Neural progenitor cell (in vitro differentiated cells): ENCODE results near the gene KMT2E. TPM values are rescaled to one million over a fixed set of nuclear protein-coding genes. Genes with fewer than 3 reads are reported as not detected.

Experiments used
- DNase-seq: peaks from one replicate; pipeline ENCODE4 v3.0.0-alpha.2; 2016; ENCODE audit warnings: low spot score
- H2AFZ ChIP-seq: fragments of 200-600 bp; sonication (generic); replicated peaks from 2 replicates; pipeline ENCODE4 v1.6.1; 2016; ENCODE audit warnings: antibody characterized with exemption
- H3F3A ChIP-seq: fragments of 200-600 bp; sonication (generic); 2 replicates; pipeline ENCODE4 v1.6.1; 2016; ENCODE audit warnings: antibody characterized with exemption, low read depth
- H3K27ac ChIP-seq: fragments of 200-600 bp; sonication (generic); 2 replicates; pipeline ENCODE4 v1.5.1; 2016; ENCODE audit warnings: mild to moderate bottlenecking
- H3K27me3 ChIP-seq: fragments of 200-600 bp; sonication (generic); 2 replicates; pipeline ENCODE4 v1.6.1; 2016; ENCODE audit warnings: mild to moderate bottlenecking, moderate library complexity
- H3K36me3 ChIP-seq: fragments of 200-600 bp; sonication (generic); 2 replicates; pipeline ENCODE4 v1.5.1; 2016
- H3K4me1 ChIP-seq: fragments of 200-600 bp; sonication (generic); 2 replicates; pipeline ENCODE4 v1.6.1; 2016; ENCODE audit warnings: mixed run types
- H3K4me2 ChIP-seq: fragments of 200-600 bp; sonication (generic); 2 replicates; pipeline ENCODE4 v1.6.1; 2016
- H3K4me3 ChIP-seq: fragments of 200-600 bp; sonication (generic); 2 replicates; pipeline ENCODE4 v1.5.1; 2016
- H3K79me2 ChIP-seq: fragments of 200-600 bp; sonication (generic); 2 replicates; pipeline ENCODE4 v1.6.1; 2016; ENCODE audit warnings: low read depth
- H3K9ac ChIP-seq: fragments of 200-600 bp; sonication (generic); 2 replicates; pipeline ENCODE4 v1.6.1; 2016
- H3K9me3 ChIP-seq: fragments of 200-600 bp; sonication (generic); 2 replicates; pipeline ENCODE4 v1.5.1; 2016; ENCODE audit warnings: low read depth
- H4K20me1 ChIP-seq: fragments of 200-600 bp; sonication (generic); 2 replicates; pipeline ENCODE4 v1.6.1; 2016; ENCODE audit warnings: low read depth
- H3K27ac Mint-ChIP-seq: 3 replicates; pipeline ENCODE4 v1.8.0; 2021; ENCODE audit warnings: mixed read lengths
- H3K27me3 Mint-ChIP-seq: 2 replicates; pipeline ENCODE4 v1.8.0; 2022; ENCODE audit warnings: low read depth, mild to moderate bottlenecking, inconsistent platforms, moderate library complexity, mixed read lengths; ENCODE audit not compliant: insufficient read depth
- H3K36me3 Mint-ChIP-seq: 3 replicates; pipeline ENCODE4 v1.8.0; 2021; ENCODE audit warnings: mixed read lengths
- H3K4me1 Mint-ChIP-seq: 3 replicates; pipeline ENCODE4 v1.8.0; 2021; ENCODE audit warnings: mixed read lengths
- H3K4me3 Mint-ChIP-seq: 3 replicates; pipeline ENCODE4 v1.8.0; 2021; ENCODE audit warnings: mild to moderate bottlenecking, moderate library complexity, mixed read lengths
- H3K9me3 Mint-ChIP-seq: 3 replicates; pipeline ENCODE4 v1.8.0; 2020; ENCODE audit warnings: mixed read lengths
- EZH2 ChIP-seq: fragments of 200-600 bp; sonication (generic); IDR thresholded peaks from 2 replicates; pipeline ENCODE4 v1.6.1; 2017; ENCODE audit warnings: antibody characterized with exemption, mild to moderate bottlenecking, moderate library complexity
- EZH2phosphoT487 ChIP-seq: fragments of 200-600 bp; sonication (generic); IDR thresholded peaks from 2 replicates; pipeline ENCODE4 v1.6.1; 2017; ENCODE audit warnings: antibody characterized with exemption
- total RNA-seq: library from RNA; depleted of rRNA; stranded (reverse); fragments of >200 nt; gene quantifications from 2 replicates; pipeline ENCODE4 v1.2.3, GENCODE V29; 2015; ENCODE audit warnings: low replicate concordance
- TF ChIP-seq, protein P1 (sequence below): fragments of 200-600 bp; sonication (generic); IDR thresholded peaks from 2 replicates; pipeline ENCODE4 v1.5.1; 2017; ENCODE audit warnings: antibody characterized with exemption, mild to moderate bottlenecking

Gene KMT2E
- total RNA-seq, 1 donor from 2014 or later: 124 TPM

DNA sequence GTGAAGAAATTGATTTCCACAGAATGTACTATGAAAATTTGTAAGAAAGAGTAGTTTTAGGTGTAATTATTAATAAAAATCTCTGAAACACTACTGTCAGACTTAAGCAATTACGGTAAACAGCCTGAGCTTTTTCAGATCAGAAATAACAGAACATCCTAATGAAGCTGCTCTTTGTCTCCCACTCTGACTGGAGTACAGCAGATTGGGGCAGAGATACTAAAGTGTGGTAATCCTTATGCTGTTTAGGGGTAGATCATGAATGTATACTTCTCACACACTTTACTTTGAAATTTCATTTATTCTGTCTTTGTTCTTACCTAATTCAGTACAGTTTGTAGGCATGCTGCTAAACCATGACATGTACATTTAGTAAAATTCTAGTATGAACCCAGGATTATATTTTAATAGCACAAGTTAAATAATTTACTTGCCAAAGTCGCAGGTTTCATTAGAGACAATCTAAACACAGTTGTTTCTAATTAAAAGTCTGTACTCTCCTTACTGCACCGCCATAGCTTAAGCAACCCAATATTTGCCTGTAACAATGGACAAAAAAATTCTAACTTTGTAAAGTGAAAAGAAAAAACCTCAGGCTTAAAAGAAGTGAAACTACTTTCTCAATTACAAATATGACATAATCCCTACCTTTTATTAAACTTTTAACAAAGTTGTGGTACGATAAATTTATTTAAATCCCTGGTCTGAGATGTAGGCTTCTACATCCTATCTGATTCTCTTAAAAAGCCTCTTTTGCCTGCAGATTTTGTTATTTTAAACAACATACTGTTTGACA is 88.8 kb downstream of the KMT2E start:
- Mint-ChIP-seq H3K36me3 (peaks cover 26% of the 10 kb centered on the region), H3K4me3 (no peak overlapping the region), H3K4me1 (peaks cover under 1% of the 10 kb centered on the region), H3K9me3 (no peaks in the 10 kb centered on the region), H3K27me3 (peaks cover 2% of the 10 kb centered on the region), H3K27ac (no peak overlapping the region)
- Histone ChIP-seq H3K4me2 (no peak overlapping the region), H3F3A (peaks cover 35% of the 10 kb centered on the region), H3K4me3 (no peak overlapping the region), H3K9ac (no peak overlapping the region), H2AFZ (no peak overlapping the region), H3K27ac (no peak overlapping the region), H3K9me3 (no peaks in the 10 kb centered on the region), H3K4me1 (no peaks in the 10 kb centered on the region), H3K79me2 (peaks cover 3% of the 10 kb centered on the region), H3K36me3 (peaks cover 53% of the 10 kb centered on the region), H3K27me3 (no peaks in the 10 kb centered on the region), H4K20me1 (peaks cover 5% of the 10 kb centered on the region)
- TF ChIP-seq EZH2: no peak
- DNase-seq: no peak

DNA sequence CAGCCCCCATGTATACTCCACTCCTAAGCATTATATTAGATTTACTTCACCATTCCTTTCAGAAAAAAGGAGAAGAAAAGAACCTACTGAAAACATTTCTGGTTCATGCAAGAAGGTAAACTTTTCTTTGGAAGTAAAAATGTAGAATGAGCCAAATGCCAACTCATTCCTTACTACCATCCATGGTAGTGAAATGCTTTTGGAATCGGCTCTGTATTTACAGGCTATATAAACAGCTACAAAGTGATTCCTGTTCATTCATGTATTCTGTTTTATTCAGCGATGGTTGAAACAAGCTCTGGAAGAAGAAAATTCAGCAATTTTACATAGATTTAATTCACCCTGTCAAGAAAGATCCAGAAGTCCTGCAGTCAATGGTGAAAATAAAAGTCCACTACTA is 91.6 kb downstream of the KMT2E start:
- H3K4me3 Mint-ChIP-seq: no peak overlapping the region
- TF ChIP-seq, protein P1, sequence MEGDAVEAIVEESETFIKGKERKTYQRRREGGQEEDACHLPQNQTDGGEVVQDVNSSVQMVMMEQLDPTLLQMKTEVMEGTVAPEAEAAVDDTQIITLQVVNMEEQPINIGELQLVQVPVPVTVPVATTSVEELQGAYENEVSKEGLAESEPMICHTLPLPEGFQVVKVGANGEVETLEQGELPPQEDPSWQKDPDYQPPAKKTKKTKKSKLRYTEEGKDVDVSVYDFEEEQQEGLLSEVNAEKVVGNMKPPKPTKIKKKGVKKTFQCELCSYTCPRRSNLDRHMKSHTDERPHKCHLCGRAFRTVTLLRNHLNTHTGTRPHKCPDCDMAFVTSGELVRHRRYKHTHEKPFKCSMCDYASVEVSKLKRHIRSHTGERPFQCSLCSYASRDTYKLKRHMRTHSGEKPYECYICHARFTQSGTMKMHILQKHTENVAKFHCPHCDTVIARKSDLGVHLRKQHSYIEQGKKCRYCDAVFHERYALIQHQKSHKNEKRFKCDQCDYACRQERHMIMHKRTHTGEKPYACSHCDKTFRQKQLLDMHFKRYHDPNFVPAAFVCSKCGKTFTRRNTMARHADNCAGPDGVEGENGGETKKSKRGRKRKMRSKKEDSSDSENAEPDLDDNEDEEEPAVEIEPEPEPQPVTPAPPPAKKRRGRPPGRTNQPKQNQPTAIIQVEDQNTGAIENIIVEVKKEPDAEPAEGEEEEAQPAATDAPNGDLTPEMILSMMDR: no peak
- TF ChIP-seq EZH2phosphoT487 (no peak), EZH2 (no peak)
- no peaks in the 10 kb centered on the region for H3K4me1 Mint-ChIP-seq
- Histone ChIP-seq H3F3A (peaks cover 44% of the 10 kb centered on the region), H3K9me3 (no peaks in the 10 kb centered on the region), H3K4me2 (no peak overlapping the region), H2AFZ (no peak overlapping the region), H3K27ac (no peak overlapping the region), H3K9ac (no peak overlapping the region), H3K79me2 (peaks cover 3% of the 10 kb centered on the region), H4K20me1 (peaks cover 21% of the 10 kb centered on the region), H3K4me1 (no peaks in the 10 kb centered on the region), H3K36me3 (peaks cover 59% of the 10 kb centered on the region), H3K27me3 (no peaks in the 10 kb centered on the region), H3K4me3 (no peak overlapping the region)
- H3K27me3 Mint-ChIP-seq: peaks cover 4% of the 10 kb centered on the region
- H3K9me3 Mint-ChIP-seq: no peaks in the 10 kb centered on the region
- H3K36me3 Mint-ChIP-seq: peaks cover 37% of the 10 kb centered on the region
- no peak for DNase-seq
- H3K27ac Mint-ChIP-seq: no peak overlapping the region

DNA sequence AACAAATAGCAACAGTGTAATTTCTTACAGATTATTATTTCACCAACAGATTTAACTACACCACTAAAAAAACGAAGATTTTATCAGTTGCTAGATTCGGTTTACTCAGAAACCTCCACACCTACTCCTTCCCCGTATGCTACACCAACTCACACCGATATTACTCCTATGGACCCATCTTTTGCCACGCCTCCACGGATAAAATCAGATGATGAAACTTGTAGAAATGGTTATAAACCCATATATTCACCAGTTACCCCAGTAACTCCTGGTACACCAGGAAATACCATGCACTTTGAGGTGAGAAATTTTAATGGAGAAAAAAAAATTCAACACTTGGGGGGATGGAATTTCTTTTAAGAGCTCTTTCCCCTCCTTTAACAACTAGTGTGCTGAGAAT is 92.5 kb downstream of the KMT2E start:
- Mint-ChIP-seq H3K27ac (no peak overlapping the region), H3K4me1 (no peaks in the 10 kb centered on the region), H3K36me3 (peaks cover 36% of the 10 kb centered on the region), H3K27me3 (peaks cover 4% of the 10 kb centered on the region), H3K9me3 (no peaks in the 10 kb centered on the region), H3K4me3 (no peak overlapping the region)
- Histone ChIP-seq H3K27ac (no peak overlapping the region), H3K9ac (no peak overlapping the region), H2AFZ (no peak overlapping the region), H3K4me1 (no peaks in the 10 kb centered on the region), H3F3A (peaks cover 52% of the 10 kb centered on the region), H3K27me3 (no peaks in the 10 kb centered on the region), H3K9me3 (no peaks in the 10 kb centered on the region), H3K79me2 (peaks cover 3% of the 10 kb centered on the region), H3K4me2 (no peak overlapping the region), H4K20me1 (peaks cover 22% of the 10 kb centered on the region), H3K4me3 (no peak overlapping the region), H3K36me3 (peaks cover 57% of the 10 kb centered on the region)
- no peak for DNase-seq
- TF ChIP-seq, protein P1: no peak
- TF ChIP-seq EZH2: no peak
- TF ChIP-seq EZH2phosphoT487: no peak

DNA sequence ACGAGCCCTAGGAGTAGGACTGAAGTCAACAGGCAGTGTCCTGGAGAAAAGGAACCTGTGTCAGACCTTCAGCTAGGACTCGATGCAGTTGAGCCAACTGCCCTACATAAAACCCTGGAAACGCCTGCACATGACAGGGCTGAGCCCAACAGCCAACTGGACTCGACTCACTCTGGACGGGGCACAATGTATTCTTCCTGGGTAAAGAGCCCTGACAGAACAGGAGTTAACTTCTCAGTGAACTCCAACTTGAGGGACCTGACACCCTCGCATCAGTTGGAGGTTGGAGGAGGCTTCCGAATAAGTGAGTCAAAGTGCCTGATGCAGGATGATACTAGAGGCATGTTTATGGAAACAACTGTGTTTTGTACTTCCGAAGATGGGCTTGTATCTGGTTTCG is 93.5 kb downstream of the KMT2E start:
- Mint-ChIP-seq H3K27ac (no peak overlapping the region), H3K27me3 (peaks cover 7% of the 10 kb centered on the region), H3K4me3 (no peak overlapping the region), H3K36me3 (peaks cover 44% of the 10 kb centered on the region), H3K4me1 (peaks cover 2% of the 10 kb centered on the region), H3K9me3 (no peaks in the 10 kb centered on the region)
- no peaks in the 10 kb centered on the region for H3K4me1 ChIP-seq
- H2AFZ ChIP-seq: no peak overlapping the region
- no peak overlapping the region for H3K9ac ChIP-seq
- H4K20me1 ChIP-seq: peaks cover 29% of the 10 kb centered on the region
- no peaks in the 10 kb centered on the region for H3K27me3 ChIP-seq
- TF ChIP-seq EZH2phosphoT487: no peak
- TF ChIP-seq EZH2: no peak
- TF ChIP-seq, protein P1: no peak
- H3K36me3 ChIP-seq: peaks cover 51% of the 10 kb centered on the region
- peaks cover 58% of the 10 kb centered on the region for H3F3A ChIP-seq
- no peaks in the 10 kb centered on the region for H3K9me3 ChIP-seq
- no peak overlapping the region for H3K4me2 ChIP-seq
- peaks cover 3% of the 10 kb centered on the region for H3K79me2 ChIP-seq
- no peak for DNase-seq
- no peak overlapping the region for H3K27ac ChIP-seq
- H3K4me3 ChIP-seq: no peak overlapping the region
